Activated naive CD4-positive, alpha-beta T cell treated with anti-CD3 and anti-CD28 coated beads, Interleukin-2, amount 50 U/mL, for 16 hours (primary cell): ENCODE data around the gene SLC2A4.

Experiments
- DNase-seq: peaks from one replicate; pipeline ENCODE4 v3.0.0-alpha.2; 2020

SLC2A4 gene

GRCh38 chr17:7280519-7281073 lies 922 bp upstream of the SLC2A4 start:
- peak; percentile 86 for DNase-seq

- DNase-seq = no peak
Observed at GRCh38 chr17:7281953-7282751, 634 bp downstream of the SLC2A4 start.

GRCh38 chr17:7282752-7283321 lies 1.3 kb downstream of the SLC2A4 start:
- DNase-seq = no peak

- no peak for DNase-seq
Observed at GRCh38 chr17:7283471-7284216, 2.1 kb downstream of the SLC2A4 start.

GRCh38 chr17:7284911-7285310 lies 3.4 kb downstream of the SLC2A4 start:
- DNase-seq = no peak

- DNase-seq = no peak
Observed at GRCh38 chr17:7285679-7286078, 4.2 kb downstream of the SLC2A4 start.

- no peak for DNase-seq
Observed at GRCh38 chr17:7289256-7290032, 7.9 kb downstream of the SLC2A4 start.

GRCh38 chr17:7290166-7290565 lies 8.6 kb downstream of the SLC2A4 start:
- no peak for DNase-seq

GRCh38 chr17:7290685-7291084 lies 9.2 kb downstream of the SLC2A4 start:
- DNase-seq = no peak

GRCh38 chr17:7292194-7292593 lies 10.7 kb downstream of the SLC2A4 start:
- DNase-seq = no peak

- DNase-seq = no peak
Observed at GRCh38 chr17:7292729-7293128, 11.2 kb downstream of the SLC2A4 start.

- DNase-seq = no peak
Observed at GRCh38 chr17:7293159-7293558, 11.6 kb downstream of the SLC2A4 start.

GRCh38 chr17:7293816-7294613 lies 12.5 kb downstream of the SLC2A4 start:
- DNase-seq = no peak

GRCh38 chr17:7294614-7295153 lies 13.2 kb downstream of the SLC2A4 start, which contains the start of gene YBX2:
Gene YBX2 (minus strand): TSS chr17:7294639. CDS start chr17:7294500, 139 bp downstream.
- peak; percentile 77 for DNase-seq

- no peak for DNase-seq
Observed at GRCh38 chr17:7295230-7296180, 14.0 kb downstream of the SLC2A4 start.

GRCh38 chr17:7296189-7296861 lies 14.8 kb downstream of the SLC2A4 start:
- DNase-seq = peak; percentile 64

- no peak for DNase-seq
Observed at GRCh38 chr17:7304179-7304578, 22.7 kb downstream of the SLC2A4 start.

GRCh38 chr17:7306911-7307685 lies 25.6 kb downstream of the SLC2A4 start, which contains the start of gene EIF5A:
Gene EIF5A (plus strand): TSS chr17:7307628. CDS start chr17:7309636, 2,008 bp downstream.
- peak; percentile 100 for DNase-seq
